NCI-H1105 (cell line): ENCODE measurements around the gene TKT.
"Not testable (repeated sequence)": the region's sequence is repeated elsewhere in the genome, so short reads cannot be mapped to it uniquely, and the experiment has no call there.

Experiments
- DNase-seq: peaks from one replicate; lab custom pipeline; 2025; lab: John Stamatoyannopoulos, UW

The TKT gene

GRCh38 chr3:53260286-53260785, 4.5 kb upstream of the TKT start:
- DNase-seq = no peak

- DNase-seq = no peak
Measured at GRCh38 chr3:53259427-53260259, 3.8 kb upstream of the TKT start.

GRCh38 chr3:53258600-53259426, 3.0 kb upstream of the TKT start:
- no peak for DNase-seq

GRCh38 chr3:53257465-53257864, 1.6 kb upstream of the TKT start:
- DNase-seq = no peak

GRCh38 chr3:53256704-53257055, 858 bp upstream of the TKT start:
- no peak for DNase-seq

- DNase-seq = no peak
Measured at GRCh38 chr3:53255423-53255774, 423 bp downstream of the TKT start.

GRCh38 chr3:53254509-53255422, 1.1 kb downstream of the TKT start:
- peak; percentile 18 for DNase-seq

- no peak for DNase-seq
Measured at GRCh38 chr3:53253707-53254508, 1.9 kb downstream of the TKT start.

- not testable (repeated sequence) for DNase-seq
Measured at GRCh38 chr3:53252947-53253322, 2.9 kb downstream of the TKT start.

- no peak for DNase-seq
Measured at GRCh38 chr3:53252096-53252946, 3.5 kb downstream of the TKT start.

GRCh38 chr3:53250881-53251605, 4.8 kb downstream of the TKT start:
- DNase-seq = no peak

GRCh38 chr3:53250453-53250852, 5.4 kb downstream of the TKT start:
- no peak for DNase-seq

GRCh38 chr3:53248161-53248560, 7.7 kb downstream of the TKT start:
- no peak for DNase-seq

GRCh38 chr3:53247619-53248018, 8.2 kb downstream of the TKT start:
- no peak for DNase-seq

GRCh38 chr3:53244271-53244670, 11.6 kb downstream of the TKT start:
- no peak for DNase-seq

GRCh38 chr3:53243785-53244184, 12.0 kb downstream of the TKT start:
- DNase-seq = no peak

- no peak for DNase-seq
Measured at GRCh38 chr3:53243165-53243564, 12.7 kb downstream of the TKT start.

GRCh38 chr3:53242642-53243041, 13.2 kb downstream of the TKT start:
- no peak for DNase-seq

GRCh38 chr3:53242155-53242554, 13.7 kb downstream of the TKT start:
- DNase-seq = no peak
